DMS79 (cell line): ENCODE measurements around the gene ADCY9.
"Not testable (repeated sequence)": the region's sequence is repeated elsewhere in the genome, so short reads cannot be mapped to it uniquely, and the experiment has no call there.

ENCODE experiments used
- DNase-seq: peaks from one replicate; lab custom pipeline; 2025; lab: John Stamatoyannopoulos, UW

Gene ADCY9

GRCh38 chr16:4067262-4068001 is 48.8 kb downstream of the ADCY9 start:
- no peak for DNase-seq

- peak; percentile 51 for DNase-seq
Observed at GRCh38 chr16:4064950-4065352, 51.3 kb downstream of the ADCY9 start.

GRCh38 chr16:4062212-4062802 is 53.9 kb downstream of the ADCY9 start:
- no peak for DNase-seq

GRCh38 chr16:4060823-4061222 is 55.4 kb downstream of the ADCY9 start:
- DNase-seq, result no peak

- DNase-seq, result no peak
Observed at GRCh38 chr16:4060009-4060408, 56.2 kb downstream of the ADCY9 start.

- no peak for DNase-seq
Observed at GRCh38 chr16:4058386-4058785, 57.9 kb downstream of the ADCY9 start.

- no peak for DNase-seq
Observed at GRCh38 chr16:4057439-4057877, 58.8 kb downstream of the ADCY9 start.

GRCh38 chr16:4056161-4057105 is 59.8 kb downstream of the ADCY9 start:
- DNase-seq, result no peak

GRCh38 chr16:4055748-4056147 is 60.5 kb downstream of the ADCY9 start:
- no peak for DNase-seq

- DNase-seq, result peak; percentile 92
Observed at GRCh38 chr16:4053301-4053845, 62.9 kb downstream of the ADCY9 start.

GRCh38 chr16:4052801-4053293 is 63.4 kb downstream of the ADCY9 start:
- peak; percentile 92 for DNase-seq

- DNase-seq, result peak; percentile 30
Observed at GRCh38 chr16:4052096-4052495, 64.1 kb downstream of the ADCY9 start.

GRCh38 chr16:4051591-4051990 is 64.7 kb downstream of the ADCY9 start:
- DNase-seq, result no peak

GRCh38 chr16:4049031-4049430 is 67.2 kb downstream of the ADCY9 start:
- DNase-seq, result no peak

- DNase-seq, result no peak
Observed at GRCh38 chr16:4048481-4048880, 67.8 kb downstream of the ADCY9 start.

- DNase-seq, result no peak
Observed at GRCh38 chr16:4046221-4046620, 70.0 kb downstream of the ADCY9 start.

- not testable (repeated sequence) for DNase-seq
Observed at GRCh38 chr16:4045561-4045960, 70.7 kb downstream of the ADCY9 start.

- no peak for DNase-seq
Observed at GRCh38 chr16:4042581-4042980, 73.7 kb downstream of the ADCY9 start.

GRCh38 chr16:4038448-4038847 is 77.8 kb downstream of the ADCY9 start:
- DNase-seq, result no peak

- not testable (repeated sequence) for DNase-seq
Observed at GRCh38 chr16:4036952-4037351, 79.3 kb downstream of the ADCY9 start.

- DNase-seq, result no peak
Observed at GRCh38 chr16:4034963-4035362, 81.3 kb downstream of the ADCY9 start.

- no peak for DNase-seq
Observed at GRCh38 chr16:4033951-4034350, 82.3 kb downstream of the ADCY9 start.
